ENCODE results near the gene DCAF12.

The DCAF12 gene

DNA sequence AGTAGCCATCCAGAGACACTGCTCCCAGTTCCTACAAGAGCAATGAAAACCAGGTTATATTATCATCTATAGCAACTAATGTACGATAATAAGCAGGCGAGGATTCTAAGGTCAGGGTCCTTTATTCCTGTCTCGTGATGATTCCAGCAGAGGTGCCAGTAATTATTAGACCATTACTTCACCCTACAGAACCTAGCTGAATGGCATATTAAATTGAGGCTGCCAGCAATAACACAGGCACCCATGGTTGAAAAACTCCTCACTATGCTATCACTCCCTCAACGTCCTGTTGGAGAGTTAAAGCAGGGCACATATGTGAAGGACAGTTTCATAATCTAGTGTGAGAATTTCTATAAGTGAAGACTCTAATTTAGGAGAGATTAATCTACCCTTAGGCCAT is 29.7 kb downstream of the DCAF12 start:
- Histone ChIP-seq H3K4me2 (ENCODE audit: low read length) (no peak overlapping the region), H3K27me3 (ENCODE audit: control insufficient read depth, low read length) (no peaks in the 10 kb centered on the region), H3K79me2 (ENCODE audit: control insufficient read depth, low read length) (peaks cover 10% of the 10 kb centered on the region; the same call in 1 of the 2 replicates), H3K4me1 (ENCODE audit: control insufficient read depth, low read length) (peaks cover 50% of the 10 kb centered on the region), H3K36me3 (ENCODE audit: control insufficient read depth, low read length) (peaks cover 88% of the 10 kb centered on the region), H4K20me1 (ENCODE audit: control insufficient read depth, insufficient read depth, low read depth, low read length) (0 out of 2 replicates have a peak, but pooled peaks cover 4% of the 10 kb centered on the region), H3F3A (ENCODE audit: control insufficient read depth, insufficient read depth) (peaks cover 10% of the 10 kb centered on the region), H3K9me3 (ENCODE audit: control insufficient read depth, insufficient read depth, low read length) (no peaks in the 10 kb centered on the region), H3K9me2 (replicated peaks; ENCODE audit: control insufficient read depth, low read length) (no peaks in the 10 kb centered on the region), H3K27ac (ENCODE audit: low read depth, low read length) (peak overlapping the region; percentile 74), H3K4me3 (ENCODE audit: low read length) (no peak overlapping the region)
- TF ChIP-seq, protein P1, sequence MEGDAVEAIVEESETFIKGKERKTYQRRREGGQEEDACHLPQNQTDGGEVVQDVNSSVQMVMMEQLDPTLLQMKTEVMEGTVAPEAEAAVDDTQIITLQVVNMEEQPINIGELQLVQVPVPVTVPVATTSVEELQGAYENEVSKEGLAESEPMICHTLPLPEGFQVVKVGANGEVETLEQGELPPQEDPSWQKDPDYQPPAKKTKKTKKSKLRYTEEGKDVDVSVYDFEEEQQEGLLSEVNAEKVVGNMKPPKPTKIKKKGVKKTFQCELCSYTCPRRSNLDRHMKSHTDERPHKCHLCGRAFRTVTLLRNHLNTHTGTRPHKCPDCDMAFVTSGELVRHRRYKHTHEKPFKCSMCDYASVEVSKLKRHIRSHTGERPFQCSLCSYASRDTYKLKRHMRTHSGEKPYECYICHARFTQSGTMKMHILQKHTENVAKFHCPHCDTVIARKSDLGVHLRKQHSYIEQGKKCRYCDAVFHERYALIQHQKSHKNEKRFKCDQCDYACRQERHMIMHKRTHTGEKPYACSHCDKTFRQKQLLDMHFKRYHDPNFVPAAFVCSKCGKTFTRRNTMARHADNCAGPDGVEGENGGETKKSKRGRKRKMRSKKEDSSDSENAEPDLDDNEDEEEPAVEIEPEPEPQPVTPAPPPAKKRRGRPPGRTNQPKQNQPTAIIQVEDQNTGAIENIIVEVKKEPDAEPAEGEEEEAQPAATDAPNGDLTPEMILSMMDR (IDR thresholded peaks at IDR 0.05; ENCODE audit: low read depth, low read length, poor library complexity, severe bottlenecking): no peak
- no peak for TF ChIP-seq EZH2phosphoT487 (IDR thresholded peaks at IDR 0.05; ENCODE audit: borderline replicate concordance, low read length)

DNA sequence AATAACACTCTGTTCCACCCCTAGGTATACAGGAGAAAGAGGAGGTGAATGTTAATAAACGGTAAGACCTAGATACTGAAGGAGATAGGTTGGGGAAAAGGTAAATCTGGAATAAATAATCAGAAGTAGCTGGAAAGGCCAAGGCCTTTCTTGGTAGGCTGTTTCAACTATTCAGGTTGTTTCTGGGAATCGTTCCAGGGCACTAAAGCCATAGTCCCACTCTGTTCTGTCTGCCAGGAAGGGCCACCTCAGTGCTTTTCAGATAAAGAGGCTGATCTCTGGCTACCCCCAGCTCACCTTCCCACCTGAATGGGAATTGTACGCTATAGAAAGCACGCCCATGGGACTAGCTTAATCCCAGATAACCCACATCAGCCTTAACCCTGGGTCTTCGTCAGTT is 32.9 kb downstream of the DCAF12 start:
- H3K79me2 ChIP-seq (ENCODE audit: control insufficient read depth, low read length): 0 out of 2 replicates have a peak, but pooled peaks cover 4% of the 10 kb centered on the region
- peaks cover 91% of the 10 kb centered on the region for H3K36me3 ChIP-seq (ENCODE audit: control insufficient read depth, low read length)
- no peak for TF ChIP-seq EZH2phosphoT487 (IDR thresholded peaks at IDR 0.05; ENCODE audit: borderline replicate concordance, low read length)
- TF ChIP-seq, protein P1 (IDR thresholded peaks at IDR 0.05; ENCODE audit: low read depth, low read length, poor library complexity, severe bottlenecking): no peak

DNA sequence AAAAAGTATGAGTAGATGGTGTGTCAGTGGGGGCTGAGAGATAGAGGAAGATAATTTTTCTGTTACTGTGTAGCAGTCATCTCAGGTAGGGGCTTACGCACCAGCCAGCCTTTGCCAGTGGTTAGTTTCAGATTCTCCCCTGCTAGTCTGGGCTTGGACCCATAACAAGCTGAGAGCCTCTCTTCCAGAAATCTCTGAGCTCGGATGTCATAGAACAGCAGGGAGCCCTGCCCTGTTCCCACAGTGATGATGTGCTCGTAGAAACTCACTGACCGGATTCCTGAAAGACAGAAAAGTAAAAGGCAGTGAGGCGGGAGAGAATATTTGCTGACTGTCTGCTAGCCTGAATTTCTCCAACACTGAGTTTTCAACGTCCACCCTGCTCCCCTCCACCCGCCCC is 37.2 kb downstream of the DCAF12 start:
- TF ChIP-seq EZH2phosphoT487 (IDR thresholded peaks at IDR 0.05; ENCODE audit: borderline replicate concordance, low read length): no peak
- TF ChIP-seq, protein P1 (IDR thresholded peaks at IDR 0.05; ENCODE audit: low read depth, low read length, poor library complexity, severe bottlenecking): no peak
- Histone ChIP-seq H3K27ac (ENCODE audit: low read depth, low read length) (no peak overlapping the region), H3K36me3 (ENCODE audit: control insufficient read depth, low read length) (peaks cover 86% of the 10 kb centered on the region), H3K27me3 (ENCODE audit: control insufficient read depth, low read length) (no peaks in the 10 kb centered on the region), H3K4me1 (ENCODE audit: control insufficient read depth, low read length) (no peaks in the 10 kb centered on the region), H3K4me2 (ENCODE audit: low read length) (no peak overlapping the region), H3K9me3 (ENCODE audit: control insufficient read depth, insufficient read depth, low read length) (no peaks in the 10 kb centered on the region), H3K79me2 (ENCODE audit: control insufficient read depth, low read length) (no peaks in the 10 kb centered on the region), H3F3A (ENCODE audit: control insufficient read depth, insufficient read depth) (peaks cover 14% of the 10 kb centered on the region), H4K20me1 (ENCODE audit: control insufficient read depth, insufficient read depth, low read depth, low read length) (no peaks in the 10 kb centered on the region), H3K9me2 (replicated peaks; ENCODE audit: control insufficient read depth, low read length) (no peaks in the 10 kb centered on the region), H3K4me3 (ENCODE audit: low read length) (no peak overlapping the region)

More for the DNA sequence above, 32.9 kb downstream of the DCAF12 start:
- Histone ChIP-seq H3K9me2 (replicated peaks; ENCODE audit: control insufficient read depth, low read length) (no peaks in the 10 kb centered on the region), H4K20me1 (ENCODE audit: control insufficient read depth, insufficient read depth, low read depth, low read length) (0 out of 2 replicates have a peak, but pooled peaks cover 4% of the 10 kb centered on the region), H3K4me3 (ENCODE audit: low read length) (no peak overlapping the region), H3K27me3 (ENCODE audit: control insufficient read depth, low read length) (no peaks in the 10 kb centered on the region), H3K4me2 (ENCODE audit: low read length) (no peak overlapping the region), H3K27ac (ENCODE audit: low read depth, low read length) (no peak overlapping the region), H3K4me1 (ENCODE audit: control insufficient read depth, low read length) (peaks cover 19% of the 10 kb centered on the region), H3K9me3 (ENCODE audit: control insufficient read depth, insufficient read depth, low read length) (no peaks in the 10 kb centered on the region), H3F3A (ENCODE audit: control insufficient read depth, insufficient read depth) (peaks cover 10% of the 10 kb centered on the region)

All from DOHH2 (cell line).